ENCODE data around the gene ADPRHL1. TPM values are rescaled to one million over a fixed set of nuclear protein-coding genes. Genes with fewer than 3 reads are reported as not detected.

The ADPRHL1 gene
- total RNA-seq, 2 donors from 2014 or later = 0.19 TPM; not detected in 1

DNA sequence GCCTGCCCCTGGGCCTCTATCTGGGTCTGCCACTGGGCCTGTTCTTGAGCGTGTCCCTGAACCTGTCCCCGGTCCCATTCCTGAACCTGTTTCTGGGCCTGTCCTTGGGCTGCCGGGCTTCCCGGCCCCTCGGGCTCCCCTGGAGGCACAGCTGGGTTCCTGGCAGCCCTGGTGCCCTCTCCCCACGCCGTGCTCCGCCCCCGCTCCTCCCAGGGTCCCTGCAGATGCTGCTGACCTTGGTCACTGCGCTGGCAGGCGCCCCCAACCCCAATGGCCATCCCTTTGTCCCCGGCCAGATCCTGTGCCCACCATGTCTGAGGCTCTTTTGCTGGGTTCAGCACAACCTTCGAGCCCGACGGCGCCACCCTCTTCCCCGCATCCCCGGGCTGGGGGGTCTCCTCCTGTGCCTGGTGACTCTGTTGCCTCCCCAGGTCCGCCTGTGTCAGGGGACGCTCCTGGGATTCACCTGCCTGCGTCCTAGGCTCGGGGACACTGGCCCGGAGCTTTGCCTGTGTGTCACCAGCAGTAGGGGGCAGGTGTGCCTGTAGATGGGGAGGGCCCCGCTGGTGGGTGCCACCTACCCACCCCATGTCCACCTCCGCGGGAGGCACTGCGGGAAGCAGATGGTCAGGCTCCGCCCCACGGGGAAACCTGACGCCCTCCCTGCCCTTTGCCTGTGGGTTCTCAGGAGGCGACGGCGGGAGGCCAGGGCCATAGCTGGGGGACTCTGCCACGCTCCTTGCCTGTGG lies 48.4 kb downstream of the ADPRHL1 start:
- no peaks in the 10 kb centered on the region for H3K36me3 Mint-ChIP-seq
- H3K9me3 Mint-ChIP-seq = no peaks in the 10 kb centered on the region
- no peak for ATAC-seq
- H3K27ac Mint-ChIP-seq = no peak overlapping the region
- peak in 1 of 2 donors; percentile 47 for DNase-seq (ENCODE audit: low spot score in 2 of 2)

DNA sequence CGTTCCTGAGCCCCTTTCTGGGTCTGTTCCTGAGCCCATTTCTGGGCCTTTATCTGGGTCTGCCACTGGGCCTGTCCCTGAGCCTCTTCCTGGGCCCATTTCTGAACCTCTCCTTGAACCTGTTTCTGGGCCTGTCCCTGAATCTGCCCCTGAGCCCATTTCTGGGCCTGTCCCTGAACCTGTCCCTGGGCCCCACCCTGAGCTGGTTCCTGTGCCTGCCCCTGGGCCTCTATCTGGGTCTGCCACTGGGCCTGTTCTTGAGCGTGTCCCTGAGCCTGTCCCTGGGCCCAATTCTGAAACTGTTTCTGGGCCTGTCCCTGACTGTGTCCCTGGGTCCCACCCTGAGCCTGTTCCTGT lies 48.9 kb downstream of the ADPRHL1 start:
- Mint-ChIP-seq H3K27ac (no peak overlapping the region), H3K36me3 (no peaks in the 10 kb centered on the region), H3K9me3 (no peaks in the 10 kb centered on the region)
- DNase-seq (ENCODE audit: low spot score in 2 of 2) = no peak
- peak in 1 of 2 donors; percentile 16 for ATAC-seq

- Mint-ChIP-seq H3K27ac (no peak overlapping the region), H3K36me3 (no peaks in the 10 kb centered on the region), H3K9me3 (no peaks in the 10 kb centered on the region)
- DNase-seq (ENCODE audit: low spot score in 2 of 2) (no peak), ATAC-seq (no peak)
Measured at GRCh38 chr13:113403255-113404104, 49.8 kb downstream of the ADPRHL1 start.

GRCh38 chr13:113402471-113403254 lies 50.6 kb downstream of the ADPRHL1 start:
- no peak for DNase-seq (ENCODE audit: low spot score in 2 of 2)
- Mint-ChIP-seq H3K36me3 (no peaks in the 10 kb centered on the region), H3K27ac (no peak overlapping the region), H3K9me3 (no peaks in the 10 kb centered on the region)
- ATAC-seq = no peak

GRCh38 chr13:113401452-113402415 lies 51.6 kb downstream of the ADPRHL1 start:
- ATAC-seq = no peak
- no peak for DNase-seq (ENCODE audit: low spot score in 2 of 2)
- Mint-ChIP-seq H3K9me3 (no peaks in the 10 kb centered on the region), H3K36me3 (no peaks in the 10 kb centered on the region), H3K27ac (no peak overlapping the region)

- DNase-seq (ENCODE audit: low spot score in 2 of 2) (no peak), ATAC-seq (no peak)
- Mint-ChIP-seq H3K27ac (no peak overlapping the region), H3K9me3 (no peaks in the 10 kb centered on the region), H3K36me3 (no peaks in the 10 kb centered on the region)
Measured at GRCh38 chr13:113400621-113401451, 52.5 kb downstream of the ADPRHL1 start.

- DNase-seq (ENCODE audit: low spot score in 2 of 2) = no peak
- no peak for ATAC-seq
- H3K27ac Mint-ChIP-seq = no peak overlapping the region
Measured at GRCh38 chr13:113399755-113400149, 53.5 kb downstream of the ADPRHL1 start.

DNA sequence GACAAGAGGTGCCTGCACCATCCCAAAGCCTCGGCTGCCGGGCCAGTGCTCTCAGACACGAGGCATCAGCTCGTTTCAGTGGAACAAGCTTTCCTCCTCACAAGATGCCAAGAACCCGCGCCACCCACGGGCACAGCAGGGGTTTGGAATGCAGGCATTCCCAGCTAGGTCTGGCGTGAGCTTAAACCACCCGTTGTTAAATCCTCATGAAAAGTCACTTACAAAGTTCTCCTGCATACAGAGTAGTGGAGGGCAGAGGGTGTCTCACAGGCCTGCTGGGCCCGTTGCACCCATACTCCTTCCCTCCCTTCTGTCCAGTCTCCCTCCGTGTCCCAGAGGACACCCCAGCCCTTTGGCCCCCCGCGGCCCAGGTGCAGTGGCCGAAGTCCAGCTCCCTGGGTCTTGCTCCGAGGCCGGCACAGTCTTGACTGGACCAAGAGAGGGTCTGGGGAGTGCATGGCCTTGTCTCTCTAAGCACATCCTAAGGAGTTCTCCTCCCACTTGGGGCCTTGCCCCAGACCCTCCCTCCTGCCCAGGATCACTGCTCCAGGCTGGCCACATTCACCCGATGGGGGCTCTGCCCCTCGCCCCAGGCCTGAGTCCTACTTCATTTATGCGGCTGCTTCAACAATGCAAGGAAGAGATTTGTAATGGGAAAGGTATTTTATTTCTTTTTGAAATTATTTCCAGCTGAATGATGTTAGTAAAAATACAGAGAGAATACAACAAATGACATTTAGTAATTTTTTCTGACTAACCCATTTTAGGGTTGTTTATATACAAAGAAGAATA lies 54.1 kb downstream of the ADPRHL1 start:
- Mint-ChIP-seq H3K9me3 (no peaks in the 10 kb centered on the region), H3K27ac (no peak overlapping the region), H3K36me3 (no peaks in the 10 kb centered on the region)
- no peak for ATAC-seq
- no peak for DNase-seq (ENCODE audit: low spot score in 2 of 2)

More at GRCh38 chr13:113399755-113400149, 53.5 kb downstream of the ADPRHL1 start:
- Mint-ChIP-seq H3K36me3 (no peaks in the 10 kb centered on the region), H3K9me3 (no peaks in the 10 kb centered on the region)

DNA sequence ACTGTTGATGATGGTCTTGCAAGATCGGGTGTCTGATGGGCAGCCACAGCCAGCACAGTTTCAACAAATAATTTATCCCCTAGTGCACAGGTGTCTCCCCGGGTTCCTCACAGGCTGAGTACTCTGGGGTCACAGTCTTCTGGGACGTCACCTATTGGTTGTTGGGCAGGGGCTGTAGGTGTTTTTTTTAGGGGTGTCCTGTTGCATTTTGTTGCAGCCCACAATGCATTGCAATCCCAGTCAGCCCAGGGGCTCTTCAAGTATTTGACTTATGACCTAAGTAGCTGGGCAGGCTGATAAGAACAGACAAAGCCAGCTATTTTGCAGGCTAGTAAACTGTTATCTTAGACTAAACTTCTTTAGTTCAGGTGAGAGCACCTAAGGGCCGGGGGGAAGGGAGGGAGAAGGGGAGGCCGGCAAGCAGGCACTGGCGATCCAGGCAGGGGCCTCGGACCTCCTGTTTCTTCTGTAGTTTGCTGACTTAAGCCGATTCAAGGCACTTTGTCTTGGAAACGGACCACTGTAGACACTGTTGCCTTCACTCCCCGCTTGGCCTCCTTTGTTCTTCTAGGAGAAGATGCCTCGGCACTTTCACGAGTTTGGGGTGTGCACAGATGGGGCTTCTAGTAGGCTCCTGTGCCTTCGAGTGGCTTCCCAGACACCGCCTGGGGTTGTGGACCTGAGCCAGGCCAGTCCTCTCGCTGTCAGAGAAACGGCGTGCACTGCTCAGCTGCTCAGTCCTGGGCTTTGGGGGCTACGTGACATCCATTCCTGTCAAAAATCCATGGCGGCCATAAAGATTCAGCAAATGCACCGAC lies 55.5 kb downstream of the ADPRHL1 start:
- Mint-ChIP-seq H3K27ac (no peak overlapping the region), H3K9me3 (no peaks in the 10 kb centered on the region), H3K36me3 (peaks cover 0 to 4% of the 10 kb centered on the region in 2 donors)
- DNase-seq (ENCODE audit: low spot score in 2 of 2) (no peak), ATAC-seq (no peak)

GRCh38 chr13:113394339-113394640 lies 59.0 kb downstream of the ADPRHL1 start:
- DNase-seq (ENCODE audit: low spot score in 2 of 2) = no peak
- ATAC-seq = no peak
- peaks cover 0 to 4% of the 10 kb centered on the region in 2 donors for H3K36me3 Mint-ChIP-seq
- no peak overlapping the region for H3K27ac Mint-ChIP-seq
- no peaks in the 10 kb centered on the region for H3K9me3 Mint-ChIP-seq

DNA sequence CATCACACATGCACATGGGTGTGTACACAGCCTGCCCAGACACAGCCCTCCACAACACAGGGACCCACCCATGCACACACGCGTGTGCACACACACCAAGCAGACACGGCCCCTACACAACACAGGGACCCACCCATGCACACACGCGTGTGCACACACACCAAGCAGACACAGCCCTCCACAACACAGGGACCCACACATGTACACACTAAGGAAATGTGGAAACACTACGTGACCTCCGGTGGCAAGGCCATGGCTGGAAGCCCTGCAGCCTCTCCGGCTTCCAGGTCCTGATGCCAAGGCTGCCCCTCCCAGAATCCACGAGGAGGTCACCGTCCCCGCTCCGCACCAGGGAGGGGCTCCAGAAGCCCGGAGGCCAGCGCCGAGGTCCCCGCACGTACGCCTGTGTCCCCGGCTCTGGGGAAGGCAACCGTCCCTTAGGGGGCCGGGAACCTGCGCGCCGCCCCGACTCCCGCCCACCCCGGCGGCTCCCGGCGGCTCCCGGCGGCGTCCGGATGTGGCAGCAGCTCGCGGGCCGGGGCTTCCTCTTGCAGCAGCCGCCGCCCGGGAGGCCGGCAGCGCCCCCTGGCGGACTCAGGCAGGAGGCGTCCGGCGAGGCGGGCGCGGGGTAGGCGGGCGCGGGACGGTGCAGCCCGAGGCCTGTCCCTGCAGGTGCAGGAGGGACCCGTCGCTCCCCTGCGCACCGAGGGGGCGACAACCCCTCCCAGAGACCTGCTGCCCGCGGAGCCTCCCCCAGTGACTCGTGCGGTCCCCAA lies 59.5 kb downstream of the ADPRHL1 start:
- Mint-ChIP-seq H3K27ac (peak overlapping the region; percentile 25 to 86), H3K36me3 (peaks cover 0 to 4% of the 10 kb centered on the region in 2 donors)

GRCh38 chr13:113393226-113393562 lies 60.1 kb downstream of the ADPRHL1 start:
- ATAC-seq (no peak), DNase-seq (ENCODE audit: low spot score in 2 of 2) (no peak)
- H3K27ac Mint-ChIP-seq = peak overlapping the region; percentile 25 to 86
- peaks cover 0 to 4% of the 10 kb centered on the region in 2 donors for H3K36me3 Mint-ChIP-seq
- no peaks in the 10 kb centered on the region for H3K9me3 Mint-ChIP-seq

More for the DNA sequence above, 59.5 kb downstream of the ADPRHL1 start:
- peak; percentile 87 to 96 for DNase-seq (ENCODE audit: low spot score in 2 of 2)
- peak; percentile 97 to 99 for ATAC-seq
- H3K9me3 Mint-ChIP-seq = no peaks in the 10 kb centered on the region

GRCh38 chr13:113390874-113391497 lies 62.3 kb downstream of the ADPRHL1 start:
- no peak for ATAC-seq

More at GRCh38 chr13:113390874-113391497, 62.3 kb downstream of the ADPRHL1 start:
- Mint-ChIP-seq H3K9me3 (peaks cover 5 to 14% of the 10 kb centered on the region in 2 donors), H3K27ac (no peak overlapping the region), H3K36me3 (peaks cover 0 to 10% of the 10 kb centered on the region in 2 donors)
- DNase-seq (ENCODE audit: low spot score in 2 of 2) = no peak
